Lower leg skin (tissue), 4 donors: ENCODE measurements around the gene STIM1. TPM values are rescaled to one million over a fixed set of nuclear protein-coding genes. Genes with fewer than 3 reads are reported as not detected.

Experiments
- DNase-seq, 2 donors: peaks; one replicate each; pipeline ENCODE4 v3.0.0-alpha.2; 2019; ENCODE audit warnings: low spot score in 2 of 2
- H3K4me3 ChIP-seq: fragments of 200-600 bp; sonication (generic); 2 replicates; pipeline ENCODE4 v1.5.1; 2017; ENCODE audit warnings: mild to moderate bottlenecking, low read depth; ENCODE audit not compliant: poor library complexity, severe bottlenecking
- POLR2A ChIP-seq, 2 donors: fragments of 450-650 bp; IDR thresholded peaks; one replicate each; pipeline ENCODE4 v1.6.1; 2016 to 2017; ENCODE audit warnings: antibody characterized with exemption in 2 of 2, mild to moderate bottlenecking in 1 of 2, moderate library complexity in 1 of 2
- whole genome bisulfite sequencing, 2 donors: methylation state at CpG; one replicate each; pipeline ENCODE4 v1.1.5; 2018; 5-methylcytosine and 5-hydroxymethylcytosine counted together
- intact Hi-C: fragments of 100-400 bp; cut with DNase I; formaldehyde crosslinking; loops from one replicate; pipeline ENCODE4 v1.15.0; 2023; ENCODE audit warnings: low total_unique reads
- total RNA-seq, 4 donors: library from RNA; depleted of rRNA; stranded (reverse); fragments of >200 nt; gene quantifications; one replicate each; pipeline ENCODE4 v1.1.0, GENCODE V29; 2016
- TF ChIP-seq, protein P1 (sequence below), 3 donors: fragments of 450-650 bp; IDR thresholded peaks; one replicate each; pipeline ENCODE4 v1.5.1; 2016; ENCODE audit warnings: antibody characterized with exemption in 3 of 3, mild to moderate bottlenecking in 3 of 3, moderate library complexity in 2 of 3

Gene STIM1
- total RNA-seq, 4 donors from 2014 or later = 43.7 to 75.9 (median 64.9) TPM

DNA sequence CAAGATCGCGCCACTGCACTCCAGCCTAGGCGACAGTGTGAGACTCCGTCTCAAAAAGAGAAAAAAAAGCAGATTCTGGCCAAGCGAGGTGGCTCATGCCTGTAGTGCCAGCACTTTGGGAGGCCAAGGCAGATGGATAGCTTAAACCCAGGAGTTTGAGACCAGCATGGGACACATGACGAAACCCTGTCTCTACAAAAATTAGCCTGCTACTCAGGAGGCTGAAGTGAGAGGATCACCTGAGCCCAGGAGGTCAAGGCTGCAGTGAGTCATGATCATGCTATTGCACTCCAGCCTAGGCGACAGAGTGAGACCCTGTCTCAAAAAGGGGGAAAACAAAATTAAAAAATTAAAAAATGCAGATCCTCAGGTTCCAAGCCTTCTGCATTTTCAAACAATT, 33.2 kb upstream of the STIM1 start:
- H3K4me3 ChIP-seq = no peak overlapping the region
- no peak for DNase-seq
- TF ChIP-seq, protein P1, sequence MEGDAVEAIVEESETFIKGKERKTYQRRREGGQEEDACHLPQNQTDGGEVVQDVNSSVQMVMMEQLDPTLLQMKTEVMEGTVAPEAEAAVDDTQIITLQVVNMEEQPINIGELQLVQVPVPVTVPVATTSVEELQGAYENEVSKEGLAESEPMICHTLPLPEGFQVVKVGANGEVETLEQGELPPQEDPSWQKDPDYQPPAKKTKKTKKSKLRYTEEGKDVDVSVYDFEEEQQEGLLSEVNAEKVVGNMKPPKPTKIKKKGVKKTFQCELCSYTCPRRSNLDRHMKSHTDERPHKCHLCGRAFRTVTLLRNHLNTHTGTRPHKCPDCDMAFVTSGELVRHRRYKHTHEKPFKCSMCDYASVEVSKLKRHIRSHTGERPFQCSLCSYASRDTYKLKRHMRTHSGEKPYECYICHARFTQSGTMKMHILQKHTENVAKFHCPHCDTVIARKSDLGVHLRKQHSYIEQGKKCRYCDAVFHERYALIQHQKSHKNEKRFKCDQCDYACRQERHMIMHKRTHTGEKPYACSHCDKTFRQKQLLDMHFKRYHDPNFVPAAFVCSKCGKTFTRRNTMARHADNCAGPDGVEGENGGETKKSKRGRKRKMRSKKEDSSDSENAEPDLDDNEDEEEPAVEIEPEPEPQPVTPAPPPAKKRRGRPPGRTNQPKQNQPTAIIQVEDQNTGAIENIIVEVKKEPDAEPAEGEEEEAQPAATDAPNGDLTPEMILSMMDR (IDR thresholded peaks at IDR 0.05) = no peak
- TF ChIP-seq POLR2A (IDR thresholded peaks at IDR 0.05) = no peak
- intact Hi-C loops = no loop called here
- WGBS, 2 donors = 96 to 97% methylated on average over 7 of the region's 7 CpGs

DNA sequence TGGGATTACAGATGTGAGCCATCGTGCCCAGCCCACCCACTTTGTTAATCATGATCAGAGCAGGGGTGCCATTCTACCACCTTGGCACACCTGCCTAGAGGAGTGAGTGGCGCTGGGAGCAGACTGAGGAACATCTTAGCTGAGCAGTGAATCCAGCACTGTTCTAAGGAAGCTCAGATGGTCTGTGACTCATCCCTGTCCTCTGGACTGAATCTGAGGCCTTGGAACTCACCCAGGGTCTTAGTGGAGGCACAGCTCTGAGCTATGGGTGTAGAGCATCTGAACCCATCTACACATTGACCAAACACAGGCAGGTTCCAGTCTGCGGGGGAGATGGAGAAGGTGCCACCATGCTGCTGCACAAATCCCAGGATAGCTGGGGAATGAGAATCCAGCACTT, 32.2 kb upstream of the STIM1 start:
- intact Hi-C loops = no loop called here
- 84 to 100% methylated on average over 2 to 3 of the region's 3 CpGs for WGBS, 2 donors
- DNase-seq = no peak
- no peak for TF ChIP-seq POLR2A (IDR thresholded peaks at IDR 0.05)
- TF ChIP-seq, protein P1 (IDR thresholded peaks at IDR 0.05) = no peak
- no peak overlapping the region for H3K4me3 ChIP-seq

GRCh38 chr11:3823762-3824506, 31.5 kb upstream of the STIM1 start:
- TF ChIP-seq, protein P1 (IDR thresholded peaks at IDR 0.05) = no peak
- no peak for TF ChIP-seq POLR2A (IDR thresholded peaks at IDR 0.05)
- DNase-seq = no peak
- no peak overlapping the region for H3K4me3 ChIP-seq
- intact Hi-C loops = no loop called here
- WGBS, 2 donors = 87 to 91% methylated on average over 30 of the region's 30 CpGs

- DNase-seq = no peak
- 82 to 85% methylated on average over 18 of the region's 18 CpGs for WGBS, 2 donors
- no peak overlapping the region for H3K4me3 ChIP-seq
- TF ChIP-seq, protein P1 (IDR thresholded peaks at IDR 0.05) = no peak
- TF ChIP-seq POLR2A (IDR thresholded peaks at IDR 0.05) = no peak
- intact Hi-C loops = no loop called here
Observed at GRCh38 chr11:3824714-3825472, 30.6 kb upstream of the STIM1 start.

DNA sequence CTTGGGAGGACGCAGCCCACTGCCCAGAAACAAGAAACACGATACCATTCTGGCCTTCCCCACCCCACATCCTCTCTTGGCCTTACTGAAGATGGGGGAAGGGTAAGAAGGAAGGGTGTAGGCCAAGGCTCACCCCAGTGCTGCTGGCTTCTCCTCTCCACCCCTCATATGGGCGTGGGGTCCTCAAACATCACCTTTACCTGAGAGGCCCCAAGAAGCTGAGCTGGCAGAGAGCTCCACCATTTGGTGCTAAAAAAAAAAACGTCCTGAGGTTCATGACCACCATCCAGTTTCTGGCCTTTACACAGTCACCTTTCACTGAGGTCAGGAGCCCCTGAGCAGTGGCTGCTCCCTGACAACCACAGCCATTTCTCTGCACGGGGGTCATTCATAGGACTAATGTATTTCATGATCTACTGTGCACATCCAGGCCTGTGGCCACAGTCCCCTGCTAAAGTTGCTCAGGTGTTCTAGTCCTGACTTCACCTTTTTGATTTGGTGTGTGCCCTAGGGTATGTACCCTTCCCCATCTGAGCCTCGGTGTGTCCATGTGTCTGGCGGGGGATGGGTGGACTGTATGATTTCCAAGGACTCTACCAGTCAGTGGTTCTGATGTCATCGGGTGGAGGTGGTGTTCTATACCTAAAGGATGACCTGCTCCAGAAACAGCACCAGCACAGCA, 29.9 kb upstream of the STIM1 start:
- no peak overlapping the region for H3K4me3 ChIP-seq
- DNase-seq = no peak
- intact Hi-C loops = no loop called here
- no peak for TF ChIP-seq POLR2A (IDR thresholded peaks at IDR 0.05)
- WGBS, 2 donors = 73 to 76% methylated on average over 8 of the region's 8 CpGs

GRCh38 chr11:3826721-3827120, 28.7 kb upstream of the STIM1 start:
- WGBS, 2 donors = 95 to 98% methylated on average over 3 of the region's 3 CpGs
- intact Hi-C loops = no loop called here
- TF ChIP-seq POLR2A (IDR thresholded peaks at IDR 0.05) = no peak
- TF ChIP-seq, protein P1 (IDR thresholded peaks at IDR 0.05) = no peak
- no peak overlapping the region for H3K4me3 ChIP-seq
- no peak for DNase-seq
